GM12878 (cell line): ENCODE results near the gene GJC1.

Source experiments
- ASH2L ChIP-seq: fragments of 300-600, 200-600 bp; sonication (generic); IDR thresholded peaks from 2 replicates; pipeline ENCODE4 v1.6.1; 2017; ENCODE audit warnings: low read depth, mild to moderate bottlenecking, borderline replicate concordance
- CBX3 ChIP-seq: fragments of 200-600 bp; sonication (generic); IDR thresholded peaks from 2 replicates; pipeline ENCODE4 v1.6.1; 2016; ENCODE audit warnings: low read depth, borderline replicate concordance
- GABPA ChIP-seq: IDR thresholded peaks from 2 replicates; pipeline ENCODE4 v1.6.1; 2014; ENCODE audit warnings: antibody characterized with exemption, low read depth, mild to moderate bottlenecking, inconsistent platforms
- MEF2A ChIP-seq: IDR thresholded peaks from 2 replicates; pipeline ENCODE4 v1.6.1; 2011; ENCODE audit warnings: low read depth, mild to moderate bottlenecking, low read length, moderate library complexity; ENCODE audit not compliant: insufficient read depth
- POLR2AphosphoS5 ChIP-seq: IDR thresholded peaks from 2 replicates; pipeline ENCODE4 v1.6.1; 2011; ENCODE audit warnings: mild to moderate bottlenecking, low read length, inconsistent platforms
- RELA ChIP-seq: fragments of 450-650 bp; IDR thresholded peaks from 2 replicates; pipeline ENCODE4 v1.8.0; 2014; ENCODE audit warnings: borderline replicate concordance; ENCODE audit not compliant: partially characterized antibody
- SIN3A ChIP-seq: IDR thresholded peaks from 2 replicates; pipeline ENCODE4 v1.6.1; 2012; ENCODE audit warnings: low read depth, low read length, improper control_type of control experiment
- SPI1 ChIP-seq: IDR thresholded peaks from 2 replicates; pipeline ENCODE4 v1.6.1; 2011; ENCODE audit warnings: low read depth, mild to moderate bottlenecking, low read length, moderate library complexity, borderline replicate concordance; ENCODE audit not compliant: insufficient read depth
- TF ChIP-seq, protein P1 (sequence below), 3 experiments: IDR thresholded peaks in 2 of 3; conservative IDR thresholded peaks in 1 of 3; 2 replicates each; pipeline ENCODE4 v1.5.1; 2011; ENCODE audit warnings: low read depth in 3 of 3, low read length in 3 of 3, mild to moderate bottlenecking in 3 of 3, control low read depth in 2 of 3, moderate library complexity in 2 of 3, inconsistent platforms in 1 of 3, mixed read lengths in 1 of 3; ENCODE audit not compliant: control insufficient read depth in 2 of 3, insufficient read depth in 1 of 3; ENCODE audit errors: extremely low read depth in 1 of 3

DNA sequence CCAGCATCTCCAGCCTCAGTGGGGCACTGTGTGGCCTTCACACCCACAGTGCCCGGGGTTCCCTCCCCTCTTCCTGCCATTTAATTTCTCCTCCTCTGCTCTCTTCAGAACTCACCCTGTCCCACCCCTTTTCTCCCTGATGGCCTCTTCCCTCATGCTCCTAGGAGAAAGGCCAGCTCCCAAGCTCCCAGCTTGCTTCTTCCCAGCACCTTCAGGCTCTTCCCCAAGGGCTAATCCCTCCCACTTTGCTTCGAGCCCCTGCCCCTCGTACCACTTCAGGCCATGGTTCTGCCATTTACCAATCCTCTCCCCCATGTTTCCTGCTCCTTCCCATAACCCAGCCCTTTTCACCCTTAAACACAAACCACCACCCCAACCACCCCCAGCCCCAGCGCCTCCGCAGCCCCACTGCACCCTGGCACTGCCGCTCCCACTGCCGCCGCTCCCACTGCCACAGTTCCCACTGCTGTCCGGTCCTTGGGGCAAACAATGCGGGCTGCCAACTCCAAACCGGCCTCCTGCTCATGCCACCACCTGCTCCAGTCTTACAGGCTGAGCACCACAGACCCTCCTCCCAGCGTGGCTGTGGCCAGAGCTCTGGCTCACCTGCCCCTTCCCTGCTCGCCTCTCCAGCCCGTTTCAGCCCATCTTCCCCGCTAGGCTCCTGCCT is 42.7 kb downstream of the GJC1 start:
- TF ChIP-seq CBX3 (no peak), GABPA (no peak), RELA (no peak), SIN3A (no peak), ASH2L (no peak), MEF2A (no peak), SPI1 (no peak), POLR2AphosphoS5 (no peak)
- TF ChIP-seq, protein P1, sequence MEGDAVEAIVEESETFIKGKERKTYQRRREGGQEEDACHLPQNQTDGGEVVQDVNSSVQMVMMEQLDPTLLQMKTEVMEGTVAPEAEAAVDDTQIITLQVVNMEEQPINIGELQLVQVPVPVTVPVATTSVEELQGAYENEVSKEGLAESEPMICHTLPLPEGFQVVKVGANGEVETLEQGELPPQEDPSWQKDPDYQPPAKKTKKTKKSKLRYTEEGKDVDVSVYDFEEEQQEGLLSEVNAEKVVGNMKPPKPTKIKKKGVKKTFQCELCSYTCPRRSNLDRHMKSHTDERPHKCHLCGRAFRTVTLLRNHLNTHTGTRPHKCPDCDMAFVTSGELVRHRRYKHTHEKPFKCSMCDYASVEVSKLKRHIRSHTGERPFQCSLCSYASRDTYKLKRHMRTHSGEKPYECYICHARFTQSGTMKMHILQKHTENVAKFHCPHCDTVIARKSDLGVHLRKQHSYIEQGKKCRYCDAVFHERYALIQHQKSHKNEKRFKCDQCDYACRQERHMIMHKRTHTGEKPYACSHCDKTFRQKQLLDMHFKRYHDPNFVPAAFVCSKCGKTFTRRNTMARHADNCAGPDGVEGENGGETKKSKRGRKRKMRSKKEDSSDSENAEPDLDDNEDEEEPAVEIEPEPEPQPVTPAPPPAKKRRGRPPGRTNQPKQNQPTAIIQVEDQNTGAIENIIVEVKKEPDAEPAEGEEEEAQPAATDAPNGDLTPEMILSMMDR (IDR thresholded peaks at IDR 0.05 in 2 of 3, conservative IDR thresholded peaks at IDR 0.05 in 1 of 3; ENCODE audit: control insufficient read depth in 2 of 3, extremely low read depth in 1 of 3, insufficient read depth in 1 of 3, low read depth in 3 of 3, low read length in 3 of 3) = no peak
